ENCODE results near the gene LANCL3.
"Not testable (repeated sequence)": the region's sequence is repeated elsewhere in the genome, so short reads cannot be mapped to it uniquely, and the experiment has no call there.

The LANCL3 gene

GRCh38 chrX:37644381-37645305 lies 73.2 kb downstream of the LANCL3 start:
- H3K27me3 ChIP-seq (ENCODE audit: low read depth), result no peaks in the 10 kb centered on the region
- in situ Hi-C loops (cut with MboI; ENCODE audit: low sequenced_read_pairs), result no loop called here
- H3K9me3 ChIP-seq, result no peaks in the 10 kb centered on the region
- peaks cover 20% of the 10 kb centered on the region for H3K4me1 ChIP-seq
- H3K36me3 ChIP-seq (replicated peaks), result no peaks in the 10 kb centered on the region
- H3K4me3 ChIP-seq, result no peak overlapping the region
- DNase-seq (ENCODE audit: low spot score in 2 of 2), result no peak

GRCh38 chrX:37646254-37646653 lies 74.8 kb downstream of the LANCL3 start:
- H3K4me3 ChIP-seq, result no peak overlapping the region
- no peaks in the 10 kb centered on the region for H3K27me3 ChIP-seq (ENCODE audit: low read depth)
- H3K4me1 ChIP-seq, result peaks cover 20% of the 10 kb centered on the region
- no peaks in the 10 kb centered on the region for H3K9me3 ChIP-seq
- no peaks in the 10 kb centered on the region for H3K36me3 ChIP-seq (replicated peaks)
- in situ Hi-C loops (cut with MboI; ENCODE audit: low sequenced_read_pairs), result no loop called here
- no peak for DNase-seq (ENCODE audit: low spot score in 2 of 2)

- H3K36me3 ChIP-seq (replicated peaks); in situ Hi-C loops (cut with MboI; ENCODE audit: low sequenced_read_pairs); H3K9me3 ChIP-seq; H3K4me3 ChIP-seq; DNase-seq (ENCODE audit: low spot score in 2 of 2); H3K27me3 ChIP-seq (ENCODE audit: low read depth); H3K4me1 ChIP-seq: not testable (repeated sequence)
Observed at GRCh38 chrX:37650879-37651278, 79.4 kb downstream of the LANCL3 start.

- 0 out of 2 replicates have a peak, but pooled peaks cover 3% of the 10 kb centered on the region for H3K4me1 ChIP-seq
- no peak overlapping the region for H3K4me3 ChIP-seq
- H3K9me3 ChIP-seq, result no peaks in the 10 kb centered on the region
- in situ Hi-C loops (cut with MboI; ENCODE audit: low sequenced_read_pairs), result no loop called here
- H3K27me3 ChIP-seq (ENCODE audit: low read depth), result no peaks in the 10 kb centered on the region
- H3K36me3 ChIP-seq (replicated peaks), result no peaks in the 10 kb centered on the region
- DNase-seq (ENCODE audit: low spot score in 2 of 2), result peak in 1 of 2 experiments; percentile 44
Observed at GRCh38 chrX:37651921-37652452, 80.5 kb downstream of the LANCL3 start.

GRCh38 chrX:37652589-37653231 lies 81.2 kb downstream of the LANCL3 start:
- Histone ChIP-seq H3K27me3 (ENCODE audit: low read depth) (no peaks in the 10 kb centered on the region), H3K4me1 (peaks cover 5% of the 10 kb centered on the region), H3K9me3 (no peaks in the 10 kb centered on the region), H3K4me3 (no peak overlapping the region), H3K36me3 (replicated peaks) (no peaks in the 10 kb centered on the region)
- DNase-seq (ENCODE audit: low spot score in 2 of 2), result no peak
- in situ Hi-C loops (cut with MboI; ENCODE audit: low sequenced_read_pairs), result no loop called here

GRCh38 chrX:37653397-37654085 lies 82.1 kb downstream of the LANCL3 start:
- peaks cover 10% of the 10 kb centered on the region for H3K4me1 ChIP-seq
- no peaks in the 10 kb centered on the region for H3K9me3 ChIP-seq
- H3K27me3 ChIP-seq (ENCODE audit: low read depth), result no peaks in the 10 kb centered on the region
- no peak for DNase-seq (ENCODE audit: low spot score in 2 of 2)
- in situ Hi-C loops (cut with MboI; ENCODE audit: low sequenced_read_pairs), result no loop called here
- no peak overlapping the region for H3K4me3 ChIP-seq
- H3K36me3 ChIP-seq (replicated peaks), result no peaks in the 10 kb centered on the region

GRCh38 chrX:37658343-37659030 lies 87.0 kb downstream of the LANCL3 start:
- in situ Hi-C loops (cut with MboI; ENCODE audit: low sequenced_read_pairs), result no loop called here
- Histone ChIP-seq H3K27me3 (ENCODE audit: low read depth) (no peaks in the 10 kb centered on the region), H3K9me3 (no peaks in the 10 kb centered on the region), H3K4me3 (no peak overlapping the region), H3K36me3 (replicated peaks) (no peaks in the 10 kb centered on the region), H3K4me1 (peaks cover 19% of the 10 kb centered on the region)
- DNase-seq (ENCODE audit: low spot score in 2 of 2), result peak; percentile 51 to 97

- no peak overlapping the region for H3K4me3 ChIP-seq
- in situ Hi-C loops (cut with MboI; ENCODE audit: low sequenced_read_pairs), result no loop called here
Observed at GRCh38 chrX:37659047-37659446, 87.6 kb downstream of the LANCL3 start.

GRCh38 chrX:37662181-37662580 lies 90.7 kb downstream of the LANCL3 start:
- in situ Hi-C loops (cut with MboI; ENCODE audit: low sequenced_read_pairs), result no loop called here
- no peak for DNase-seq (ENCODE audit: low spot score in 2 of 2)
- Histone ChIP-seq H3K4me3 (no peak overlapping the region), H3K9me3 (no peaks in the 10 kb centered on the region), H3K27me3 (ENCODE audit: low read depth) (no peaks in the 10 kb centered on the region), H3K36me3 (replicated peaks) (no peaks in the 10 kb centered on the region), H3K4me1 (peaks cover 19% of the 10 kb centered on the region)

More at GRCh38 chrX:37659047-37659446, 87.6 kb downstream of the LANCL3 start:
- Histone ChIP-seq H3K36me3 (replicated peaks) (no peaks in the 10 kb centered on the region), H3K4me1 (peaks cover 19% of the 10 kb centered on the region), H3K27me3 (ENCODE audit: low read depth) (no peaks in the 10 kb centered on the region), H3K9me3 (no peaks in the 10 kb centered on the region)
- DNase-seq (ENCODE audit: low spot score in 2 of 2), result peak; percentile 35 to 68

- H3K27me3 ChIP-seq (ENCODE audit: low read depth), result no peaks in the 10 kb centered on the region
- in situ Hi-C loops (cut with MboI; ENCODE audit: low sequenced_read_pairs), result no loop called here
- H3K4me1 ChIP-seq, result no peaks in the 10 kb centered on the region
- no peak for DNase-seq (ENCODE audit: low spot score in 2 of 2)
- H3K4me3 ChIP-seq, result no peak overlapping the region
- no peaks in the 10 kb centered on the region for H3K36me3 ChIP-seq (replicated peaks)
- no peaks in the 10 kb centered on the region for H3K9me3 ChIP-seq
Observed at GRCh38 chrX:37666516-37666915, 95.1 kb downstream of the LANCL3 start.

GRCh38 chrX:37667141-37667540 lies 95.7 kb downstream of the LANCL3 start:
- Histone ChIP-seq H3K4me3 (no peak overlapping the region), H3K36me3 (replicated peaks) (no peaks in the 10 kb centered on the region), H3K27me3 (ENCODE audit: low read depth) (no peaks in the 10 kb centered on the region), H3K9me3 (no peaks in the 10 kb centered on the region), H3K4me1 (no peaks in the 10 kb centered on the region)
- in situ Hi-C loops (cut with MboI; ENCODE audit: low sequenced_read_pairs), result no loop called here
- no peak for DNase-seq (ENCODE audit: low spot score in 2 of 2)

GRCh38 chrX:37672563-37672962 lies 101.1 kb downstream of the LANCL3 start:
- Histone ChIP-seq H3K4me1 (no peaks in the 10 kb centered on the region), H3K36me3 (replicated peaks) (no peaks in the 10 kb centered on the region), H3K27me3 (ENCODE audit: low read depth) (no peaks in the 10 kb centered on the region), H3K9me3 (no peaks in the 10 kb centered on the region), H3K4me3 (no peak overlapping the region)
- no peak for DNase-seq (ENCODE audit: low spot score in 2 of 2)
- in situ Hi-C loops (cut with MboI; ENCODE audit: low sequenced_read_pairs), result no loop called here

- H3K9me3 ChIP-seq, result no peaks in the 10 kb centered on the region
- H3K4me3 ChIP-seq, result no peak overlapping the region
- in situ Hi-C loops (cut with MboI; ENCODE audit: low sequenced_read_pairs), result no loop called here
- no peak for DNase-seq (ENCODE audit: low spot score in 2 of 2)
- H3K4me1 ChIP-seq, result peaks cover 6% of the 10 kb centered on the region
- no peaks in the 10 kb centered on the region for H3K27me3 ChIP-seq (ENCODE audit: low read depth)
- no peaks in the 10 kb centered on the region for H3K36me3 ChIP-seq (replicated peaks)
Observed at GRCh38 chrX:37676811-37677210, 105.3 kb downstream of the LANCL3 start.

All from HAP-1 (cell line).